Loucy (cell line): Measurements from ENCODE around the gene REXO5.

ENCODE experiments used
- CTCF ChIP-seq: fragments of 200-600 bp; sonication (generic); conservative IDR thresholded peaks from 2 replicates; pipeline ENCODE4 v1.5.1; 2014; ENCODE audit warnings: mild to moderate bottlenecking, antibody characterized with exemption, low read length
- EZH2phosphoT487 ChIP-seq: fragments of 200-600 bp; IDR thresholded peaks from 2 replicates; pipeline ENCODE4 v1.6.1; 2018; ENCODE audit warnings: antibody characterized with exemption, mild to moderate bottlenecking, moderate library complexity, borderline replicate concordance

GRCh38 chr16:20846551-20846950, 40.2 kb downstream of the REXO5 start:
- TF ChIP-seq CTCF (no peak), EZH2phosphoT487 (no peak)
